HG03045 (cell line): ENCODE results near the gene XXYLT1.
"Not testable (repeated sequence)": the region's sequence is repeated elsewhere in the genome, so short reads cannot be mapped to it uniquely, and the experiment has no call there.

ENCODE experiments used
- ATAC-seq: cut with Tn5 transposase; IDR thresholded peaks from one replicate; pipeline ENCODE4 v1.9.1; 2021; ENCODE audit warnings: mild to moderate bottlenecking, moderate library complexity; ENCODE audit not compliant: unreplicated experiment

Gene XXYLT1

GRCh38 chr3:195056506-195056905 lies 214.5 kb downstream of the XXYLT1 start:
- no peak for ATAC-seq

- no peak for ATAC-seq
Measured at GRCh38 chr3:195054311-195054710, 216.6 kb downstream of the XXYLT1 start.

- ATAC-seq = no peak
Measured at GRCh38 chr3:195052939-195053338, 218.0 kb downstream of the XXYLT1 start.

DNA sequence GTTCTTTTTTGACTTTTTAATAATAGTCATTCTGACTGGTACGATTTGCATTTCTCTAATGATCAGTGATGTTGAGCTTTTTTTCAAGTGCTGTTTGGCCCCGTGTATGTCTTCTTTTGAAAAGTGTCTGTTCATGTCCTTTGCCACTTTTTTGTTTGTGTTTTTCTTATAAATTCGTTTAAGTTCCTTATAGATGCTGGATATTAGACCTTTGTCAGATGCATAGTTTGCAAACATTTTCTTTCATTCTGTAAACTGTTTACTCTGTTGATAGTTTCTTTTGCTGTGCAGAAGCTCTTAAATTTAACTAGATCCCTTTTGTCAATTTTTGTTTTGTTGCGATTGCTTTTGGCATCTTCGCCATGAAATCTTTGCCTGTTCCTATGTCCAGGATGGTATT lies 220.7 kb downstream of the XXYLT1 start:
- not testable (repeated sequence) for ATAC-seq

- ATAC-seq = no peak
Measured at GRCh38 chr3:195048059-195048905, 222.7 kb downstream of the XXYLT1 start.

- ATAC-seq = no peak
Measured at GRCh38 chr3:195047536-195047935, 223.4 kb downstream of the XXYLT1 start.

GRCh38 chr3:195046441-195046840 lies 224.5 kb downstream of the XXYLT1 start:
- ATAC-seq = no peak

DNA sequence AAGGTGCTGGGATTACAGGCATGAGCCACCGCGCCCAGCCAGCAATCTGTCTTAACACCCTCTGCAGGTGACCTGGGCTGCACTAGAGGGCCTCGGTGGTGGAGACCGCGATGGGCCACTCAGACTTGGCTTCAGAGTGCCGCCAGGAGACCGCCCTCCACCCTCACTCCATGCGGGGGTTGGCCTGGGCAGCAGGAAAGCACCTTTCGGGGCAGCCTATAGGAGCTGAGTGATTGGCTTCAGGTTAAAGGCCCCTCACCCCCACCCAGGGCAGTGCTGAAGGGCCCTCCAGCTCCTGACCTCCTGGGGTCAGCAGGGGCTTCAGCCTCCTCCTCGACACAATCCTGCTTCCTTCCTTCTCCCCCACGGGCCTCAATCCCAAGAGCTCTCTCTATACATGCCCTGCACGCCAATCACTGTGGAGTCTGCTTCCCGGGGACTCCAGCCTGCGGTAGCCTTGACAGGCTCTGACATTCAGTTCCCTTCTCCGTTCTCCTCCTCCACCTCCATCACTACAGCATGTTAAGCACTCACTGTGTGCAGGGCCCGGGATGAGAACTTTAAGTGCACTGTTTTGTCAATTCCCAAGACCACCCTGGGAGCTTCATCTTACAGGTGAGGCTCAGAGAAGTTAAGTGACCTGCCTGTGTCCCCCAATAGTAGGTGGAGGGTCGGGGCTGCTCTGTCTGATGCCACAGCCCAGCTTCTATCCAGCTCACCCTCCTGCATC lies 225.3 kb downstream of the XXYLT1 start:
- ATAC-seq = no peak

- no peak for ATAC-seq
Measured at GRCh38 chr3:195044411-195044810, 226.5 kb downstream of the XXYLT1 start.

DNA sequence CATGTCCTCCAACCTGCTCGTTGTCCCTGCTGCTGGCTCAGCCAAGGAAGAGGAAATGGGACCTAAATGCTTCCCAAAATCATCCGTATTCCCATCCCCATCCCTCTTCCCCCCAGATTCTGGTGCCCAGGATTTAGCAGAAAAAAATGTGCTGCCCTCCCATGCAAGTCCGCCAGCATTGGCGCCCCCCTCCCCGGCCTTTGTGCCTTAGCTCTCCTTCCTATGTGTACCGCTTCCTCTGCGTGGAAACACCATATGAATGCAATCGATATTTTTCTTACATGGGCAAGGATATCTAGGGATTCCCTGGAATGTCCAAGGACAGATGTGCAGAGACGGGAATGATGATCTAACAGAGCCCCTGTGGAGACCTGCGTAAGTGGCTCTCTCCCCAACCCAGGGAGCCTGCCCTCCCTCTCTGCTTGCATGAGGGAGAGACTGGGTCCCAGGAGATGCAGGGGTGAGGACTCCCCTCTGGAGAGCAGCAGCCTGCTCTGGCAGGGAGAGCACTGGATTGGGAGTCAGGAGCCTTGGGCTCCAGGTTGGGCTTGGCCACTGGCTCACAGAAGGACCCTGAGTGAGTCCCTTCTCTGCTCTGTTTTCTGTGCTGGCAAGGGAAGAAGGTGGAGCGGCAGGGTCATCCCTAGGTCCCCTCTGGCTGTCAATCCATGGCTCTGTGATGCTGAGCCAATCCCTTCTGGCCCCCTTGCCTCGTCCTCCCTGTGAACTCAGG lies 227.2 kb downstream of the XXYLT1 start:
- ATAC-seq = no peak

- no peak for ATAC-seq
Measured at GRCh38 chr3:195042743-195043606, 228.0 kb downstream of the XXYLT1 start.

- no peak for ATAC-seq
Measured at GRCh38 chr3:195041871-195042742, 228.9 kb downstream of the XXYLT1 start.

DNA sequence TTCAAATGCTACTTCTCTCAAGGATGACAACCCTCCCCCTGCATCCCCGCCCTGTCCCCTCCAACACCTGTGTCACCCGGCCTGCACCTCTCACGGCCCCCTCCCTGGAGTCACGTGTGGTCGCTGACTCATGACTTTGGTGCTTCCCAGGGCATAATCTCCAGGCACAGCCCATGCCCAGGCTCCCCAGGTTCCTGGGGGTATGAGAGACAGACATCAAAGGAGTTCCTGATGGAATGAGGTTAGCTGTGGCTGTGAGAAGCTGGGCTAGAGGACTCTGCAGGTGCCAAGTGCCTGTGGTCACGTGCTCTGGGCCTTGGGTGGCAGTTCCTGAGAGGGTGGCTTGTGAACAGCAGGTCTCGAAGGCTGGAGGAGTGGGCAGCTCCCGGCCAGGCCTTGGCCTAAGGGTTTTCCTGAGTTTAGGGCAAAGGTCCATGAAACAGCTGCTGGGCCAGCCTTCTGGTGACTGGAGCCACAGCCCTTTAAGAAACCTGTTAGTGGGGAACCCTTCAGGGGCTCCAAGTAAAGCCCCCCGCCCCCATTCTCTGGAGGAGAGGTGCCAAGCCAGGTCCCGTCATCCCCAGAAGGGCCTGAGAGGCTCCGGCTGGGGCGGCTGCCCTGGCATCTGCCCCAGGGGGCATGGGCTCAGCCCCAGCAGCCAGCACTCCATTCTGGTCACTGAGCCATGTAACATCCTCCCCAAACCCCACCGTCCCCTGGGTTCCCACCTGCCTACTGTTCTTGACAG lies 230.0 kb downstream of the XXYLT1 start:
- no peak for ATAC-seq

DNA sequence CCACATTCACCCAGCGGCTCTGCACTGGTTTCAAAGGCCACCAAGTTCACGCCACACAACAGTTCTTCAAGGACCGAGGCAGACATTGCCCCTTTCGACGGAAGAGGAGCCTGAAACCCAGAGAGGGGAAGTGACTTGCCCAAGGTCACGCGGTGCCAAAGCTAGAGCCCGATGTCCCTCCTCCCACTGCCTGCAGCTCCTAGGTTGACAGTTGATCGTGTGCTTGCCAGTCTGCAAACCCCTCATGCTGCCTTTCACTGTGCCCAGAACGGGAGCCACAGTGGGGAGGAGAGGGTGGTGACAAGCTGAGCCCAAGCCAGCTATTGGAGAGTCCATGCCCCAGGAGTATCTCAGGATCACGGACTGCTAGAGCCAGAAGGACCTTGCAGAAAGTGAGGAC lies 230.9 kb downstream of the XXYLT1 start:
- ATAC-seq = no peak

DNA sequence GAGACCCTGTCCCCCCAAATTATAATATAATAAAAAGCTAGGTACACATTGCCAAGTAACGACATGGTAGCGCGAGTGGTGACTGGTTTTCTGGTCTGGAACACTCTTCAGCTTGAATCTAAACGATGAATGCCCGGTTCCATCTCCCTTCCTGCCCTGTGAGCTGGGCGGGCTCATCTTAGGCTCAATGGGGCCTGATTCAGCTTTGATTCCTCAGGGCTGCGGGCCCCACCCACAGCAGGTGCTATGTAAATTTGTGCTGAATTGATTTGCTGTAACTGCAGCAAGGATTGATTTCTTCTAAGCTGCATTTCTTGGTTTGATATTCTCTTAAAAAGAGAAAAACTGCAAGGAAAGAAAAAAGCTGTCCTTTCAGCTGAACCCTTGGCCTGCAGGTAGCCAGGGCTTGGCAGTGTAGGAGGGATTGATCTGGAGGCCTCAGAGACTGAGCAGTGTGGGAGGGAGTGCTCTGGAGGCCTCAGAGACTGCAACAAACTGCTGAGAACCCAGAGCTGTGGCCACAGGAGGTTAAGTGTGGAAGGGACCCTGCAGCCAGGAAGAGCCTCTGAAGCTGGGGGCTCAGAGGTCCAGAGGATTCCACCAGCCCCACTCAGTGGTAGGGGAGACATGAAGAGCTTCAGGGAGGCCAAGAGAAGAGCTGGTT lies 231.6 kb downstream of the XXYLT1 start:
- no peak for ATAC-seq

DNA sequence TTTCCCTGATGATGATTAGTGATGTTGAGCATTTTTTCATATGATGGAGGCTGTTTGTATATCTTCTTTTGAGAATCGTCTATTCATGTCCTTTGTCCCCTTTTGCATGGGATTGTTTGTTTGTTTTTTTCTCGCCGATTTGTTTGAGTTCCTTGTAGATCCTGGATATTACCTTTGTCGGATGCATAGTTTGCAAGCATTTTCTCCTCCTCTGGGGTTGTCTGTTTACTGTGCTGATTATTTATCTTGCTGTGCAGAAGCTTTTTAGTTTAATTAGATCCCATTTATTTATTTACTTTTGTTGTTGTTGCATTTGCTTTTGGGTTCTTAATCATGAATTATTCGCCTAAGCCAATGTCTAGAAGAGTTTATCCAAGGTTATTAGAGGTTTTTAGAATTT lies 232.8 kb downstream of the XXYLT1 start:
- ATAC-seq = no peak

DNA sequence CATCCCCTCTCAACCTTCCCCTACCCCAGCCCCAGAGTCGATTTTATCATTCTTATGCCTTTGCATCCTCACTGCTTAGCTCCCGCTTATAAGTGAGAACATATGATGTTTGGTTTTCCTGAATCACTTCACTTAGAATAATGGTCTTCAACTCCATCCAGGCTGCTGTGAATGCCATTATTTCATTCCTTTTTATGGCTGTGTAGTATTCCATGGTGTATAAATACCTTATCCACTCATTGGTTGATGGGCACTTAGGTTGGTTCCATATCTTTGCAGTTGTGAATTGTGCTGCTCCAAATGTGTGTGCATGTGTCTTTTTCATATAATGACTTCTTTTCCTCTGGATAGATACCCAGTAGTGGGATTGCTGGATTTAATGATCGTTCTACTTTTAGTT lies 233.4 kb downstream of the XXYLT1 start:
- not testable (repeated sequence) for ATAC-seq

- ATAC-seq = no peak
Measured at GRCh38 chr3:195036974-195037373, 234.0 kb downstream of the XXYLT1 start.
